Stimulated activated CD8-positive, alpha-beta memory T cell treated with anti-CD3 and anti-CD28 coated beads, Interleukin-7, amount 100 ng/mL, for 1 hour (primary cell): ENCODE data around the gene MYBPC2.
"Not testable (repeated sequence)": the region's sequence is repeated elsewhere in the genome, so short reads cannot be mapped to it uniquely, and the experiment has no call there.

Experiments used
- DNase-seq, 2 donors: peaks; one replicate each; pipeline ENCODE4 v3.0.0-alpha.2; 2020; ENCODE audit warnings: low read depth in 2 of 2

The MYBPC2 gene

GRCh38 chr19:50432221-50433028 lies at the start of gene MYBPC2:
Gene MYBPC2 (plus strand): TSS chr19:50432892. CDS start chr19:50432954, 62 bp downstream.
- DNase-seq: no peak

GRCh38 chr19:50383001-50383851 lies 49.5 kb upstream of the MYBPC2 start:
- no peak for DNase-seq

- DNase-seq: peak; percentile 96 to 97
These were observed 48.6 kb upstream of the MYBPC2 start, which contains the start of gene POLD1 for GRCh38 chr19:50383852-50384684. Gene POLD1 (plus strand): TSS chr19:50384347. CDS start chr19:50398852, 14,505 bp downstream.

- DNase-seq: no peak
These were observed 47.8 kb upstream of the MYBPC2 start for GRCh38 chr19:50384685-50385535.

- DNase-seq: no peak
These were observed 45.4 kb upstream of the MYBPC2 start for GRCh38 chr19:50387176-50387867.

- no peak for DNase-seq
These were observed 44.8 kb upstream of the MYBPC2 start for GRCh38 chr19:50387868-50388245.

GRCh38 chr19:50390295-50390694 lies 42.4 kb upstream of the MYBPC2 start:
- DNase-seq: not testable (repeated sequence)

GRCh38 chr19:50390952-50391351 lies 41.7 kb upstream of the MYBPC2 start:
- DNase-seq: not testable (repeated sequence)

GRCh38 chr19:50392759-50393158 lies 39.9 kb upstream of the MYBPC2 start:
- no peak for DNase-seq

- DNase-seq: no peak
These were observed 39.1 kb upstream of the MYBPC2 start for GRCh38 chr19:50393589-50393988.

- DNase-seq: no peak
These were observed 38.7 kb upstream of the MYBPC2 start for GRCh38 chr19:50394017-50394416.

GRCh38 chr19:50398675-50399367 lies 33.9 kb upstream of the MYBPC2 start:
- no peak for DNase-seq

- no peak for DNase-seq
These were observed 33.3 kb upstream of the MYBPC2 start for GRCh38 chr19:50399368-50399745.

- DNase-seq: no peak
These were observed 30.9 kb upstream of the MYBPC2 start for GRCh38 chr19:50401605-50402450.

- no peak for DNase-seq
These were observed 30.0 kb upstream of the MYBPC2 start for GRCh38 chr19:50402544-50403301.

GRCh38 chr19:50406156-50406820 lies 26.4 kb upstream of the MYBPC2 start:
- no peak for DNase-seq

- no peak for DNase-seq
These were observed 25.9 kb upstream of the MYBPC2 start for GRCh38 chr19:50406829-50407228.
